SU-DHL-6 (cell line): Measurements from ENCODE around the gene MBD5.

Source experiments
- CTCF ChIP-seq: fragments of 200-600 bp; sonication (generic); IDR thresholded peaks from one replicate; pipeline ENCODE4 v1.5.1; 2017; ENCODE audit warnings: antibody characterized with exemption, mild to moderate bottlenecking, low read length, moderate library complexity; ENCODE audit not compliant: insufficient read depth, poor library complexity, severe bottlenecking
- EZH2phosphoT487 ChIP-seq: fragments of 200-600 bp; sonication (generic), shearing (Covaris generic); conservative IDR thresholded peaks from 2 replicates; pipeline ENCODE4 v1.6.1; 2018; ENCODE audit warnings: mild to moderate bottlenecking, antibody characterized with exemption, low read length, moderate library complexity, mixed read lengths

DNA sequence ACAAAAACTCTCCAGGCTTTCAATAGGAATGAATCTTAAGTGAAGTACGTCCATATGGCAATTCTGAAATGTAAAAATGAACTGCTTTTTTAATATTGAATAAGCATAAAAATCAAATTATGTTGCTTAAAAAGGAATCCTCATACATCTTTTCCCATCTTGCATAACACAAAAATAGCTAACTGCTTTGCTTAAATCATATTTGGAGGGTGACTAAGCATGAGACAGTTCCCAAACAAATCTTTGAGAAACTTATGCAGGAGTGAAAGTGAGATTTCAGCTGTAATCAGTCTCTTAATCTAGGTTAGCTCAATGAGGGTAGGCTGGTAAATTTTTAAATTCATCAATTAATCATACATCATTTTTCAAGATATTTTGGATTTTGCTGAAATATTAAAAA, 111.5 kb downstream of the MBD5 start:
- TF ChIP-seq CTCF (no peak), EZH2phosphoT487 (no peak)
